ENCODE results near the gene AP4M1.

The AP4M1 gene

DNA sequence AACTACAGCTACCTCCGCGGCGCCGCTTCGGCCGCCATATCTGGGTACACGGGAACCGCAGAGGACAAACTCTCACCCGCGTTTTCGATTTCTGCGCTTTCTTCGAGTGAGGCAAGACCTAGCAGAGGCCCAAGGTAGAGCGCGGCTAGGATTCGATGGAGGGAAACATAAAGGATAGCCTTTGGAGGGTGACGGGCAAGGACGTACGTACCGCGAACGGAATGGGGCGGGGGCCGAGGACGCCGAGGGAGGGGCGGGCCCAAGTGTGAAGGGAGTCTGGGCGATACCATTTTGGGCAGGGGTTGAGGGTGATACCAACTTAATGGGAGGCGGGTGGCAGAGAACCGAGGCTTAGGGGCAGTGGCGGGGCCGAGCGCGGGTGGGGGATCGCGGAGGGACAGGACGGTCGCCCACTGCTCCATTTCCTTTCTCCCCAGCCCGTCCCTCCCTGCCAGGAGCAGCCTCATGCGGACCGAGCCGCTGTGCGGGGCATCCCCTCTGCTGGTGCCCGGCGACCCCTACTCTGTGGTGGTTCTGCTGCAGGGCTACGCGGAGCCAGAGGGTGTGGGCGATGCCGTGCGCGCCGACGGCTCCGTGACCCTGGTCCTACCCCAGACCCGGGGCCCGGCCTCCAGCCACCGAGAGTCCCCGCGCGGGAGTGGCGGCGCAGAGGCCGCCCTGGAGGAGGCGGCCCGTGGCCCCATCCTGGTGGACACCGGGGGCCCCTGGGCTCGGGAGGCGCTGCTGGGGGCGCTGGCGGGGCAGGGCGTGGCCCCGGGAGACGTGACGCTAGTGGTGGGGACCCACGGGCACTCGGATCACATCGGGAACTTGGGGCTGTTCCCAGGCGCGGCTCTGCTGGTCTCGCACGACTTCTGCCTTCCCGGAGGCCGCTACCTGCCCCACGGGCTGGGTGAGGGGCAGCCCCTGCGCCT is 25.8 kb downstream of the AP4M1 start, which contains the start of gene MBLAC1 (continued):
- TF ChIP-seq ZNF266 (tag by site-specific recombination; IDR thresholded peaks at IDR 0.05; ENCODE audit: low read depth) (no peak), KLF16 (tag by site-specific recombination; IDR thresholded peaks at IDR 0.05) (peak; percentile 82), GFI1B (tag by site-specific recombination; IDR thresholded peaks at IDR 0.05) (no peak), ZBTB1 (tag by site-specific recombination; IDR thresholded peaks at IDR 0.05) (no peak), ZNF433 (tag by site-specific recombination; IDR thresholded peaks at IDR 0.05; ENCODE audit: low read depth) (no peak), ZBTB11 (tag by site-specific recombination; conservative IDR thresholded peaks at IDR 0.05; ENCODE audit: low read depth) (peak; percentile 74), ZNF280D (tag by site-specific recombination; IDR thresholded peaks at IDR 0.05) (no peak), ZNF629 (tag by site-specific recombination; IDR thresholded peaks at IDR 0.05) (peak; percentile 63), REPIN1 (tag by site-specific recombination; IDR thresholded peaks at IDR 0.05; ENCODE audit: low read depth) (no peak)

DNA sequence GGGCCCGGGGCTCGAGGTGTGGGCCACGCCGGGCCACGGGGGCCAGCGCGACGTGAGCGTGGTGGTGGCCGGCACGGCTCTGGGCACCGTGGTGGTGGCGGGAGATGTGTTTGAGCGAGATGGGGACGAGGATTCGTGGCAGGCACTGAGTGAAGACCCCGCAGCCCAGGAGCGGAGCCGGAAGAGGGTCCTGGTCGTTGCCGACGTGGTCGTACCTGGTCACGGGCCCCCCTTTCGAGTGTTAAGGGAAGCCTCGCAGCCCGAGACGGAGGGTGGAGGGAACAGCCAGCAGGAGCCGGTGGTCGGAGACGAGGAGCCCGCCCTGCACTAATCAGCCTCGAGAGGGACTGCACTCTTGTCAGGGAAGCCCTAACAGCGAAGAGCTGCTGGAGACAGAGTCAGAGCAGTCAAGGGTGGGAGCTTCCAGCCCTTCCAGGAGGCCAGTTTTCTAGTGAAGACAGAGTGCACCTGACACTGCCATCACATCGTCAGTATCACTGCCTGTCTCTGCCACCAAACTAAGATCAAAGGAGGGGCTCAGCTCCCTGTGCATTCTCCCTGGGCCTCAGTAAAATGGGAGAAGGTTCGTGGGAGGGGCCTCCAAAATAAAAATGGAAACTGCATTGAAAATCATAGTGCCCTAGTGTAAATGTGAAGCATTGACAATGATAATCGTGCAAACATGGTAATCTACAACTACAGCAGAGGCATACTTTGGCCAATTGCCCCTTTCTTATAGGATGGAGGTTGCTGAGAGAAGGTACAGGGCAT is 26.6 kb downstream of the AP4M1 start:
- H3K9me3 ChIP-seq (ENCODE audit: control insufficient read depth, insufficient read depth, low read depth, low read length) = no peaks in the 10 kb centered on the region
- H3K36me3 ChIP-seq (ENCODE audit: control insufficient read depth in 2 of 2, insufficient read depth in 1 of 2, low read length in 2 of 2) = peaks cover 0 to 5% of the 10 kb centered on the region in 2 experiments; a peak in 2 of 3 replicates
- no peaks in the 10 kb centered on the region; the same call in 1 of the 2 replicates for H3K4me1 ChIP-seq (ENCODE audit: control insufficient read depth, insufficient read depth, low read length)
- peak overlapping the region; percentile 98; the same call in 1 of the 2 replicates for H3K27ac ChIP-seq (ENCODE audit: extremely low read depth, low read depth, low read length)
- ChIA-PET CTCF (interaction anchor here (0.5 to 2.0 kb wide), 14 partner anchors 13 to 659 kb away, joined by 3 to 10 read pairs (median 3); no protein-coding TSS in a partner anchor), POLR2A (interaction anchor here (0.5 to 3.7 kb wide), 2 partner anchors 27 to 705 kb away, joined by 3 to 31 read pairs; partner anchors contain the start of genes AP4M1 and MCM7)
- H3K4me3 ChIP-seq (ENCODE audit: low read depth, low read length) = peak overlapping the region; percentile 79
- TF ChIP-seq ZNF341 (tag by site-specific recombination; IDR thresholded peaks at IDR 0.05; ENCODE audit: low read depth) (peak; percentile 96), KLF8 (tag by site-specific recombination; IDR thresholded peaks at IDR 0.05) (no peak), YY1 (tag by site-specific recombination; IDR thresholded peaks at IDR 0.05) (no peak), ZBTB17 (tag by site-specific recombination; IDR thresholded peaks at IDR 0.05) (peak; percentile 54), ZNF302 (tag by site-specific recombination; IDR thresholded peaks at IDR 0.05; ENCODE audit: low read depth) (no peak), ZNF121 (tag by site-specific recombination; IDR thresholded peaks at IDR 0.05) (no peak), BCL6B (tag by site-specific recombination; IDR thresholded peaks at IDR 0.05) (no peak), ZNF280D (tag by site-specific recombination; IDR thresholded peaks at IDR 0.05) (no peak), ZBTB1 (tag by site-specific recombination; IDR thresholded peaks at IDR 0.05) (no peak), ZNF600 (tag by site-specific recombination; IDR thresholded peaks at IDR 0.05) (peak; percentile 78), ZBTB11 (tag by site-specific recombination; conservative IDR thresholded peaks at IDR 0.05; ENCODE audit: low read depth) (no peak), ZNF423 (tag by site-specific recombination; IDR thresholded peaks at IDR 0.05) (no peak)
